ENCODE data around the gene SBF2. TPM values are rescaled to one million over a fixed set of nuclear protein-coding genes. Genes with fewer than 3 reads are reported as not detected.
A peak's percentile ranks its signal among the peaks of the same experiment; 100 is the strongest.

The SBF2 gene
- total RNA-seq, 4 donors from 2014 or later: 75.0 to 104 (median 86.9) TPM

- Histone ChIP-seq H3K27me3 (no peaks in the 10 kb centered on the region), H3K9me3 (no peaks in the 10 kb centered on the region), H3K27ac (no peak overlapping the region), H3K4me1 (peaks cover 0 to 14% (median 4%) of the 10 kb centered on the region in 4 donors), H3K36me3 (peaks cover 0 to 47% (median 2%) of the 10 kb centered on the region in 3 donors), H3K4me3 (no peak overlapping the region)
- DNase-seq (ENCODE audit: low spot score in 2 of 2): no peak
- TF ChIP-seq CTCF (IDR thresholded peaks at IDR 0.05) (no peak), EP300 (IDR thresholded peaks at IDR 0.05) (no peak), POLR2A (IDR thresholded peaks at IDR 0.05) (no peak)
- 79 to 87% methylated on average over 2 of the region's 2 CpGs for WGBS, 2 donors
Measured at GRCh38 chr11:9777066-9777465, 517.0 kb downstream of the SBF2 start.

GRCh38 chr11:9776203-9776602 lies 517.8 kb downstream of the SBF2 start:
- Histone ChIP-seq H3K27me3 (no peaks in the 10 kb centered on the region), H3K27ac (no peak overlapping the region), H3K9me3 (no peaks in the 10 kb centered on the region), H3K4me3 (no peak overlapping the region), H3K36me3 (peaks cover 0 to 38% (median 0%) of the 10 kb centered on the region in 3 donors), H3K4me1 (peaks cover 0 to 18% (median 4%) of the 10 kb centered on the region in 4 donors)
- no peak for DNase-seq (ENCODE audit: low spot score in 2 of 2)
- TF ChIP-seq CTCF (IDR thresholded peaks at IDR 0.05): no peak
- TF ChIP-seq EP300 (IDR thresholded peaks at IDR 0.05): no peak
- no peak for TF ChIP-seq POLR2A (IDR thresholded peaks at IDR 0.05)
- WGBS, 2 donors: 89 to 98% methylated on average over 1 of the region's 1 CpG

GRCh38 chr11:9775398-9775779 lies 518.6 kb downstream of the SBF2 start:
- no peak for TF ChIP-seq POLR2A (IDR thresholded peaks at IDR 0.05)
- no peak for TF ChIP-seq CTCF (IDR thresholded peaks at IDR 0.05)
- no peak for TF ChIP-seq EP300 (IDR thresholded peaks at IDR 0.05)
- H3K36me3 ChIP-seq: peaks cover 0 to 30% (median 0%) of the 10 kb centered on the region in 3 donors
- no peak for DNase-seq (ENCODE audit: low spot score in 2 of 2)
- WGBS, 2 donors: 42 to 48% methylated on average over 2 of the region's 2 CpGs
- no peak overlapping the region for H3K4me3 ChIP-seq
- H3K9me3 ChIP-seq: no peaks in the 10 kb centered on the region
- peak overlapping the region in 2 of 4 donors; percentile 8 to 34 for H3K27ac ChIP-seq
- peaks cover 0 to 23% (median 4%) of the 10 kb centered on the region in 4 donors for H3K4me1 ChIP-seq
- no peaks in the 10 kb centered on the region for H3K27me3 ChIP-seq

- no peak for DNase-seq (ENCODE audit: low spot score in 2 of 2)
- Histone ChIP-seq H3K4me1 (peaks cover 0 to 23% (median 4%) of the 10 kb centered on the region in 4 donors), H3K27me3 (no peaks in the 10 kb centered on the region), H3K9me3 (no peaks in the 10 kb centered on the region), H3K4me3 (no peak overlapping the region), H3K36me3 (peaks cover 0 to 24% (median 0%) of the 10 kb centered on the region in 3 donors), H3K27ac (peak overlapping the region in 2 of 4 donors; percentile 8 to 34)
- WGBS, 2 donors: 27 to 34% methylated on average over 6 of the region's 6 CpGs
- TF ChIP-seq EP300 (IDR thresholded peaks at IDR 0.05): no peak
- TF ChIP-seq POLR2A (IDR thresholded peaks at IDR 0.05): no peak
- no peak for TF ChIP-seq CTCF (IDR thresholded peaks at IDR 0.05)
Measured at GRCh38 chr11:9774591-9775397, 519.2 kb downstream of the SBF2 start.

GRCh38 chr11:9774109-9774508 lies 519.9 kb downstream of the SBF2 start:
- Histone ChIP-seq H3K4me1 (peaks cover 0 to 23% (median 4%) of the 10 kb centered on the region in 4 donors), H3K27ac (no peak overlapping the region), H3K36me3 (peaks cover 0 to 17% (median 0%) of the 10 kb centered on the region in 3 donors), H3K4me3 (no peak overlapping the region), H3K27me3 (no peaks in the 10 kb centered on the region), H3K9me3 (no peaks in the 10 kb centered on the region)
- no peak for DNase-seq (ENCODE audit: low spot score in 2 of 2)
- no peak for TF ChIP-seq CTCF (IDR thresholded peaks at IDR 0.05)
- TF ChIP-seq POLR2A (IDR thresholded peaks at IDR 0.05): no peak
- TF ChIP-seq EP300 (IDR thresholded peaks at IDR 0.05): no peak

Measured in tibial nerve (tissue), 4 donors.